Measurements from ENCODE around the gene TEC.

DNA sequence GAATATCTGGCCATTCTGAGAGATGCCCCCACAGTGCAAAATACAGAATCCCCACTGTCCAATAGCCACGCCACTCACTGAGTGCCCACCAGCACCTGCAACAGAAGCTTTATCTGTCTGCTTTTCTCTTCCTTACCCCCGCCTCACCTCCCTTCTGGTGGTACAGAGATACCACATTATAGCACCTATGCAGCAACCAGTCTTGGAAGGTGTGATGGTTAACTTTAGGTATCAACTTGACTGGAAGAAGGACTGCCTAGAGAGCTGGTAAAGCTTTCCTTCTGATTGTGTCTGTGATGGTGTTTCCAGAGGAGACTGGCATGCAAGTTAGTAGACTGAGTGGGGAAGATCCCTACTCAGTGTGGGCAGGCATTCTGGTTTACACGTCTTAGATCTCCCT lies 73.8 kb downstream of the TEC start:
- TF ChIP-seq, protein P1, sequence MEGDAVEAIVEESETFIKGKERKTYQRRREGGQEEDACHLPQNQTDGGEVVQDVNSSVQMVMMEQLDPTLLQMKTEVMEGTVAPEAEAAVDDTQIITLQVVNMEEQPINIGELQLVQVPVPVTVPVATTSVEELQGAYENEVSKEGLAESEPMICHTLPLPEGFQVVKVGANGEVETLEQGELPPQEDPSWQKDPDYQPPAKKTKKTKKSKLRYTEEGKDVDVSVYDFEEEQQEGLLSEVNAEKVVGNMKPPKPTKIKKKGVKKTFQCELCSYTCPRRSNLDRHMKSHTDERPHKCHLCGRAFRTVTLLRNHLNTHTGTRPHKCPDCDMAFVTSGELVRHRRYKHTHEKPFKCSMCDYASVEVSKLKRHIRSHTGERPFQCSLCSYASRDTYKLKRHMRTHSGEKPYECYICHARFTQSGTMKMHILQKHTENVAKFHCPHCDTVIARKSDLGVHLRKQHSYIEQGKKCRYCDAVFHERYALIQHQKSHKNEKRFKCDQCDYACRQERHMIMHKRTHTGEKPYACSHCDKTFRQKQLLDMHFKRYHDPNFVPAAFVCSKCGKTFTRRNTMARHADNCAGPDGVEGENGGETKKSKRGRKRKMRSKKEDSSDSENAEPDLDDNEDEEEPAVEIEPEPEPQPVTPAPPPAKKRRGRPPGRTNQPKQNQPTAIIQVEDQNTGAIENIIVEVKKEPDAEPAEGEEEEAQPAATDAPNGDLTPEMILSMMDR (optimal IDR thresholded peaks at IDR 0.05 in 1 of 3, IDR thresholded peaks at IDR 0.05 in 1 of 3, conservative IDR thresholded peaks at IDR 0.05 in 1 of 3; ENCODE audit: extremely low read depth in 1 of 3, insufficient read depth in 2 of 3, low read length in 3 of 3), result no peak
- no peak for TF ChIP-seq EZH2 (IDR thresholded peaks at IDR 0.05; ENCODE audit: low read length)

Data from keratinocyte (primary cell).